ENCODE results near the gene TEKT1. TPM values are rescaled to one million over a fixed set of nuclear protein-coding genes. Genes with fewer than 3 reads are reported as not detected.
"Not testable (repeated sequence)": the region's sequence is repeated elsewhere in the genome, so short reads cannot be mapped to it uniquely, and the experiment has no call there.

TEKT1 gene
- total RNA-seq, 2 donors from 2014 or later, result not detected

DNA sequence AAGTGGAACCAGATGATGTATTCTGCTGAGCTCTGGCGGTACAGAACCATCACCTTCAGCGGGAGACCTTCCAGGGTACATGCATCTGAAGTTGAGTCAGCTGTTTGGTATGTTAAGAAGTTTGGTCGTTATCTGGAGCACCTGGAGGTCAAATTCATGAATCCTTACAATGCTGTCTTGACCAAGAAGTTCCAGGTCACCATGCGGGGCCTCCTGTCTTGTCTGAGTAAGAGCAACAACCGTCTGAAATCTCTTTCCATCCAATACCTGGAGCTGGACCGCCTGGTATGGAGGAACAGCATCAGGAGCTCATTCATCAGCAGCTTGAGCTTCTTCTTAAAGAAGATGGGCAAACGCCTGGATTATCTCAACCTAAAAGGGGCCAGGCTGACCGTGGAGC, 51.5 kb downstream of the TEKT1 start:
- intact Hi-C loops (cut with DNase I, micrococcal nuclease), result no loop called here
- DNase-seq, result no peak
- no peak for ATAC-seq

DNA sequence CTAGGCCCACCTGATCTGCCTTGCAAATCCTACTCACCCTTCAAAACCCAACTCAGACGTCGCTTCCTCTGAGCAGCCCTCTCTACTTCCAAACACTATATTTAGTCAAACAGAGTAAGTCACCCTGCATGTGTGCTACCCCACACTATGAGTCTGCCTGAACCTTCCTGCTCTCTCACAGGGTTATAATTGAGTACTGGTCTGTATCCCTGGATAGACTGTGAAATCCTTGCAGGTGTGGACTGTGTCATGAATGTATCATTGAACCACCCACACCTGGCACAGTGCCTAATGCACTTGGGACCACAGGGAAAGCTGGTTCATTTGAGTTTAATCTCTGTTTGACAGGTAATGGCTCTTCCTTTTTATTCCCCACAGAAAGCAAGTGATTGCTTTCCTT, 52.1 kb downstream of the TEKT1 start:
- ATAC-seq (no peak), DNase-seq (no peak)
- intact Hi-C loops (cut with DNase I, micrococcal nuclease), result no loop called here

DNA sequence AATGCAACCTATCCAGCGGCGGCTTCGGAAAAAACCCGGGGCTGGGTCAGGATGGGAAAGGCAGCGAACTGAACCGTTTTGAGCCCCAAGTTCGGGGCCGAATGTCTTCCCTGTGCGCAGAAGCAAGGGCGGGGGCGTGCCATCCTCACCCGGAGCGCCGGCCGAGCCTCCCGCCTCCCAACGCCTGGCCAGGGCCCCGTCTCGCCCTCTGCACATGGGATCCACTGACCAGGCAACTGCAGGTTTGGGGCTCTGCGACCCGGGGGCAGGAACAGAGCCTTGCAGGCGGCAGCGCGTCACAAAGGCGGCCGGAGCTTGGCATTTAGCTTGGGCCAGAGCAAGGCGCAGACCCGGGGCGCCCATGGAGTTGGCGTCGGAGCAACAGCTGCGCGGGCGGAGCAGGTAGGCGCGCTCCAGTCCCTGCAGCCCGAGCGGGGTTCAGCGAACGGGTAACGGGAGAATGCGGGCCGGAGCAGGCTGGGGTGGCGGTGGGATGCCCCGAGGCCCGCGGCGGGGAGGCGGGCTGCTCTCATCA, 55.6 kb downstream of the TEKT1 start, which contains the start of gene FBXO39:
Gene FBXO39 (plus strand): TSS at position 345 of the 535 bp plus-strand sequence. CDS start 3,654 bp downstream, outside the sequence.
- DNase-seq (no peak), ATAC-seq (no peak)
- intact Hi-C loops (cut with DNase I, micrococcal nuclease), result no loop called here

DNA sequence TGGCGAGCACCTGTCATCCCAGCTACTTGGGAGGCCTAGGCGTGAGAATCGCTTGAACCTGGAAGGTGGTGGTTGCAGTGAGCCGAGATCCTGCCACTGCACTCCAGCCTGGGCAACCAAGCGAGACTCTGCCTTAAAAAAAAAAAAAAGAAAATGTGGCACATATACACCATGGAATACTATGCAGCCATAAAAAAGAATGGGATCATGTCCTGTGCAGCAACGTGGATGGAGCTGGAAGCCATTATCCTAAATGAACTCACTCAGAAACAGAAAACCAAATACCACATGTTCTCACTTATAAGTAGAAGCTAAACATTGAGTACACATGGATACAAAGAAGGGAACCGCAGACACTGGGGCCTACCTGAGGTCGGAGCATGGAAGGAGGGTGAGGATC, 56.6 kb downstream of the TEKT1 start:
- intact Hi-C loops (cut with DNase I, micrococcal nuclease); DNase-seq; ATAC-seq: not testable (repeated sequence)

GRCh38 chr17:6772016-6772415, 59.5 kb downstream of the TEKT1 start:
- no peak for ATAC-seq
- intact Hi-C loops (cut with DNase I, micrococcal nuclease), result no loop called here
- DNase-seq, result no peak

DNA sequence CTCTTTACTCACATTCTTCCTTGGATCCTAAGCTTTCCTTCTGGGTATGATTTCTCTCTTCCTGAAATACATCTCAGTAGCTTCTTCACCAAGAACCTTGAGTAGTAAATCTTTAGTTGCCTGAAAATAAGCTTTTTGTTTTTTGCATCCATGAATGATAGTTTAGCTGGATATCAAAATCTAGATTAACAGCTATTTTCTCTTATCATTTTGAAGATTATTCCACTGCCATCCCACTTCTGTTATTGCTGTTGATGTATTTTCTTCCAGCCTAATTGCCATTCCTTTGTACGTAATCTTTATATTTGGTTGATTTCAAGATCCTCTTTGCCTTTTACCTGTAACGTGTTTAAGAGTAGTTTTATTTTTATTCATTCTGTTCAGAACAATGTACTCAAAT, 63.1 kb downstream of the TEKT1 start:
- intact Hi-C loops (cut with DNase I, micrococcal nuclease), result loop anchor here in 1 of 2 donors (10.0 kb wide), 1 partner anchor 64 kb away; no protein-coding TSS in a partner anchor
- ATAC-seq, result no peak

DNA sequence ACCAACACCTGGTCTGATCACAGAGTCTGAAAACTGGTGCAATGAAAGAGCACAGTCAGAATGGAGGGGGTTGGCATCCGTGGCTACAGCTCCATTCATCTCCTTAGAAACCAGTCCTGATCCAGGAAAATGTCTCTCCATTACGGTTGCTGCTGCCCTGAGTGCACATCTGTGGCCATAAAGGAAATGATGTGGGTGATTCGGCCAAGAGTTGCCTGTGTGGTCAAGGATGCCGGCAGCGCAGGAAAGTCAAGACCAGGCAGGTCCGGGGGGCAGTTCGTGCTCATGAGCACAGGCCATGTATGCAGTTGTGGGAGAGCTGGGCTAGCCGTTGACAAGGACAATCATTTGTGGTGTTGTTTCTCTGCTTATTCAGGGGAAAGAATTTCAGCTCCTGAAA, 69.8 kb downstream of the TEKT1 start:
- no peak for ATAC-seq
- intact Hi-C loops (cut with DNase I, micrococcal nuclease), result loop anchor here in 1 of 2 donors (10.0 kb wide), 1 partner anchor 57 kb away; no protein-coding TSS in a partner anchor
- DNase-seq, result no peak

More for the DNA sequence above, 63.1 kb downstream of the TEKT1 start:
- no peak for DNase-seq

- ATAC-seq, result no peak
- intact Hi-C loops (cut with DNase I, micrococcal nuclease), result no loop called here
- no peak for DNase-seq
Measured at GRCh38 chr17:6757747-6758146, 73.8 kb downstream of the TEKT1 start.

GRCh38 chr17:6756425-6757031, 75.0 kb downstream of the TEKT1 start:
- ATAC-seq (no peak), DNase-seq (no peak)
- intact Hi-C loops (cut with DNase I, micrococcal nuclease), result no loop called here

- intact Hi-C loops (cut with DNase I, micrococcal nuclease), result no loop called here
- DNase-seq (peak; percentile 50 to 56), ATAC-seq (peak; percentile 87)
Measured at GRCh38 chr17:6755731-6756184, 75.8 kb downstream of the TEKT1 start, which contains the start of gene XAF1. XAF1 (plus strand) TSS chr17:6756046; CDS start chr17:6756079, 33 bp downstream.

GRCh38 chr17:6755281-6755680, 76.2 kb downstream of the TEKT1 start:
- peak; percentile 12 for ATAC-seq
- intact Hi-C loops (cut with DNase I, micrococcal nuclease), result no loop called here
- DNase-seq, result peak in 1 of 2 donors; percentile 20

DNA sequence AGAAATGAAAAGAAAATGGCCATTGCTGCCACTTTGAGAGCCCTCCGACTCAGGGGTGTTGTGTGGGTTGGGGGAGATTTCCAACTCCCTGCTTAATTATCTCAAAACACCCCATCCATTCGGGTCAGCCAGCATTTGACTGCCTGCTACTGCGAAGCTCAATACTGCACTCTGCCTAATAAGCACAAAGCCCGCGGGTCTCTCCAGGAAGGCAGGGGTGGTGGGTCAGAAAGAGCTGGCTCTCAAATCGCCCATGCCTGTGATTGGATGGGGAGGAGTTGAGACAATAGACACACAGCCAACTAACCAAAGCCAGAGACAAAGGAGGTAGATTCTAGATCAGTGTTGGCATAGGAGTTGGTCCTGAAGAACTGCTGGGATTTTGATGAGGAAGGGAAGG, 78.0 kb downstream of the TEKT1 start:
- no peak for ATAC-seq
- intact Hi-C loops (cut with DNase I, micrococcal nuclease), result no loop called here
- DNase-seq, result no peak

DNA sequence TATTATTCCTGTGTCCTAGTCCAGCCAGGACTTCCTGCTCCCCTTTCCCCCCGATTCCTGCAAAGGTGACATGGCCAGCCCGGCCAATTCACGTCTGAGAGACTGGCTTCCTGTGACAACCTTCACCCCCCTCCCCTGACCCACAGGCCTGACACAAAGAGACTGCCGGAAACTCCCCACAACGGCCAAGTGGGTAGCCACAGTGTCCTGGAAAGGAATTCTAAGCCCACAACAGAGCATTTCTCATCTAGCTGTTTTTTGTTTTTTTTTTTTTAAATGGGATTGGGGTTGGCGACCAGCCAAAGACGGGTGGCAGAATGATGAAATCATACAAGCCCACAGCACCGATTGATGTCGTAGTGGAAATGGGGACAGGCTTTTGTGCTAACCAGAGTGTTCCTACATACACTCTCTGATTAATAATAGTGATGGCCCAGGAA, 78.5 kb downstream of the TEKT1 start:
- intact Hi-C loops (cut with DNase I, micrococcal nuclease), result no loop called here
- no peak for ATAC-seq
- DNase-seq, result peak; percentile 24 to 43

GRCh38 chr17:6752068-6752909, 79.2 kb downstream of the TEKT1 start:
- DNase-seq (peak in 1 of 2 donors; percentile 34), ATAC-seq (no peak)
- intact Hi-C loops (cut with DNase I, micrococcal nuclease), result no loop called here

DNA sequence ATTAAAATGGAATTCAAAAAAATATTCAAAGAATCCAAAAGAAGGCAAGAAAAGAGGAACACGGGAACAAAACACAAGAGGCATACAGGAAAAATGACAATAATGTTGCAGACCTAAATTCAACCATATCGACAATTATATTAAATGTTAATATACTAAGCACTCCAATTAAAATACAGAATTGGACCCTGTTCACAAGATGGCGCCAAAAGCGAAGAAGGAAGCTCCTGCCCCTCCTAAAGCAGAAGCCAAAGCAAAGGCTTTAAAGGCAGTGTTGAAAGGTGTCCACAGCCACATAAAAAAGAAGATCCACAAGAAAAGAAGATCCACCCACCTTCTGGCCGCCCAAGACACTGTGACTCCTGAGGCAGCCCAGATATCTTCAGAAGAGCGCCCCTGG, 82.0 kb downstream of the TEKT1 start:
- intact Hi-C loops (cut with DNase I, micrococcal nuclease), result no loop called here
- no peak for ATAC-seq
- no peak for DNase-seq

GRCh38 chr17:6748617-6749016, 82.9 kb downstream of the TEKT1 start:
- no peak for DNase-seq
- intact Hi-C loops (cut with DNase I, micrococcal nuclease), result no loop called here
- ATAC-seq, result no peak
